NCI-H345 (cell line): ENCODE measurements around the gene ZBTB40.

Source experiments
- DNase-seq: peaks from one replicate; lab custom pipeline; 2025; lab: John Stamatoyannopoulos, UW

ZBTB40 gene

DNA sequence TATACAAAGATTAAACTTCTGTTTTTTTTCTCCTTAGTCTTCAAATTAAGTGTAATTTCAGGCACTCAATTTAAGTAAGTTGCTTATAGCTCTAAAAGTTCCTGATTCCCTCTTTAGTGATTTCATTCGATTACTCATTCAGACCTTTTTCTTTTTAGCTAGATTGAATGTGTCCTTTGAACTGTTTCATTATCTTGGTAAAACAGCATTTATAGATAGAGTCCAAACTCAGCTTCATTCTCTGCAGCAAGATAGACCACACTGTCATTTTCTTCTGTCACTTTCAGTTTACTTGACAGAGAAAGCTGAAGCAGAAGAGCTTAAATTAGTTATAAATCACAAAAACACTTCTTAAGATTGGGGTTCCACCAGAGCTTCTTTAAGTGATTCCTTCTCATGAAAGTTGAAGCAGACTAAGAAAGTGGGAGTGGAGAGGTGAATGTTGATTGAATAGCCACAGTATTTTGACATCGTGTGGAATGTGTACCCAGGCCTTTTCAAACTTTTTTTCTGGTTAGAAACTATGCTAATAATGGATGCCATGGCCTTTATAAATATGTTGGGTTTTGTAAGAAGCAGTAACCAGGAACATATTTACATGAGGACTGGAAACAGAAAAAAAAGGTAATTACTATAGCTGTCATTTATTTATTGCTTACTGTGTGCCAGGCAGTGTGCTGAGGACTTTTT lies 52.2 kb downstream of the ZBTB40 start:
- no peak for DNase-seq

- no peak for DNase-seq
Observed at GRCh38 chr1:22506130-22506692, 54.6 kb downstream of the ZBTB40 start.

- DNase-seq = peak; percentile 28
Observed at GRCh38 chr1:22507587-22507986, 55.9 kb downstream of the ZBTB40 start.

DNA sequence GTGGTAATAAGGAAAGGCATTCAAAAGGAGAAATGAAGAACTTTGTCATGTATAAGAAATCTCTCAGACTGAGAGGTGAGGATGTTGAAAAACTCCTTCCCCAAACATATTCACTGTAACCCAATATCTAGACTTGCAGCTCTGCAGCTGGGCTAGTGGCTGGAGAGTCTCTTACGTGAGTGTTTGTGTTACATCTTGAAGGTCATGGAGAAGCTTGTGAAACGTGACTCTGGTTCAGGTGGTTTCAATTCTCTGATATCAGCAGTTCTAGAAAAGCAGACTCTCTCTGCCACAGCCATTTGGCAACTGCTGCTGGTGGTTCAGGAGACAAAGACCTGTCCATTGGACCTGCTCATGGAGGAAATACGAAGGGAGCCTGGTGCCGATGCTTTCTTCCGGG lies 56.7 kb downstream of the ZBTB40 start:
- DNase-seq = peak; percentile 30

DNA sequence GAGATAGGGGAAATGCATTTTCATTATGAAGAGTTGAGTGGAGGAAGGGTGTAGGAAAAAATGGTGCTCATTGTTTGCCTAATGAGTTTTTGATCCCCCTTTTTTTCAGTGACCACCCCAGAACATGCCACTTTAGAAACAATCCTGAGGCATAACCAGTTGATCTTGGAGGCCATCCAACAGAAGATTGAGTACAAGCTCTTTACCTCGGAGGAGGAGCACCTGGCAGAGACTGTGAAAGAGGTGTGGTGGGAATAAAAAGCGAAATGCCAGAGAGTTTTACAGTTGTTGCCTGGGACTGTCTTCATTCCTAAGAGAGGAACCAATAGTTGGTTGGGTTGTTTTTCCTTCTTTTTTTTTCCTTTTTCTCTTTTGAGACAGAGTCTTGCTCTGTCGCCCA lies 57.3 kb downstream of the ZBTB40 start:
- DNase-seq = peak; percentile 59

GRCh38 chr1:22509815-22510214 lies 58.2 kb downstream of the ZBTB40 start:
- no peak for DNase-seq

GRCh38 chr1:22512873-22513272 lies 61.2 kb downstream of the ZBTB40 start:
- DNase-seq = no peak

DNA sequence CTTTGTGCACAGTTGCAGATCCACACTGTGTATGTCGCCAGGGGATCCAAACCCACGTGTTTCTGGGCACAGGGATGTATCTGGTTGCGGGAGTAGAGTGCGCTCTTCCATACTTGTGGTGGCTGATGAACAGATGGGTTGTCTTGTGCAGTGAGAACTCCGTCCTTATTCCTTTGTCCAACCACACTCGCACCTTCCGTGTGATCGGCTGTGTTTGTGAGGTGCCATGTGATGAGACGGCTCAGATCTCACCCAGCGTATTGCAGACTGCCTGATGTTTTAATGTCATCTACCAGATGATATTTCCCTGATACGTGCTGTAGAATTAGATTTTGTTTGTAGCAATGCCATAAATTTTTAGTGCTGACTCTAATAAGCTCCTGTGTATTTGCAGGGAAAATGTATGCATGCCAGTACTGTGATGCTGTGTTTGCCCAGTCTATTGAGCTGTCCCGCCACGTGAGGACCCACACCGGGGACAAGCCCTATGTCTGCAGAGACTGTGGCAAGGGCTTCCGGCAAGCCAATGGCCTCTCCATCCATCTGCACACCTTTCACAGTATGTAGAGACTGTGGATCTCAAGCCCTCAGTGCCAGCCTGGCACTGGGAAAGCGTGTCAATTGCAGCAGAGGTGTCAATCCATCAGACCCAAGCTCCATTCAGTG lies 65.4 kb downstream of the ZBTB40 start:
- DNase-seq = no peak

GRCh38 chr1:22517956-22518355 lies 66.3 kb downstream of the ZBTB40 start:
- DNase-seq = no peak

GRCh38 chr1:22518379-22518778 lies 66.7 kb downstream of the ZBTB40 start:
- peak; percentile 61 for DNase-seq

DNA sequence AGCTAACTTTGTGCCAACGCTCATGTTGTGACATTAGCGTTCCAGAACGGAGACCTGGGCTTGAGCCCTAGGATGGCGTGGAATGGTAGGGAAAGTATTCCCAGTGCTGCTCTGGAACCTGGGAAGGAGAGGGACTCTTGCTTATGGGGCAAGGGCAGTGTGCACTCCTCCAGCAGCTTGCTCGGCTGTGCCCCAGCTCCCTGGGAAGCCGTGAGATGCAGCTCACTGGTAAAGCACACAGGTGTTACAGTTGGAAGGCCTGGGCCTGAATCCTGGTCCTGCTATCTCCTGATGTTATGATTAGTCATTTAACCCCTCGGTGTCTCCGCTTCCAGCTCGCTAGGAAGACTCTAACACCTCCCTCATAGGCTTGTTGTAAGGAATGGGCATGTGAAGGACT lies 69.2 kb downstream of the ZBTB40 start:
- no peak for DNase-seq

DNA sequence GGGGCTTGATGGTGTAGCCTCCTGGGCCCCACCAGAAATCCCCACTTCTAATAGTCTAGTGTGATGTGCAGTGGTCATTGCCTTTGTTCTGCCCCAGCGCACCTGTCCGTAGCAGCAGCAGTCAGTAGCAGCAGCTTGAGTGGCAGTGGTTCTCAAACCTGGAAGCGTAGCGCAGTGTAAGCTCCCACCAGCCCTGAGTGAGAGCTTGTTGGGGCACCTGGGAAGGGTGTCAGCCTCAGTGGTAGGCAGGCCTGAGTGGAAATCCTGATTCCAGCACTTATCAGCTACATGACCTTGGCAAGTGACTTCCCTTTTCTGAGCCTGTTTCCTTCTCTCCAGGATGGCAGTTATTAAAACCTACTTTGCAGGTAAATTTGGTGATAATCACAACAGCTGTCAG lies 70.0 kb downstream of the ZBTB40 start:
- DNase-seq = no peak

GRCh38 chr1:22522221-22522743 lies 70.6 kb downstream of the ZBTB40 start:
- DNase-seq = no peak

DNA sequence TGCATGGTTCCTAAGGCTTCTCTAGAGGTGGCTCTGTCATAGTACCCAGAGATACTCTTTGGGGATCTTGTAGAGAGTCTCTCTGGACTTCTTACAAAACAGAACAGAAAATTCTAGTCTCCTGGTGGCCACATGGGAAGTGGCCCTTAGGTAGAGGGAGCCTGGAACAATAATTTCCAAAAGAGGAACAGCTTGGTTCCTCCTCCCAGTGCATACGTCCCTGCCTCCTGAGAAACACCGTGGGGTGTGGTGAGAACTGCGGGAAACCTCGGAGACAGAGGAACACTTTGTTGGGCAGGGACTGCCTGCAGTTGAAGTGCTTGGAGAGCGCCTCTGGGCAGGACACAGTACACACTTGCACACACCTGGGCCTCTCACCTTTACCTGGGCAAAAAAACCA lies 72.8 kb downstream of the ZBTB40 start:
- no peak for DNase-seq

- no peak for DNase-seq
Observed at GRCh38 chr1:22525211-22525610, 73.6 kb downstream of the ZBTB40 start.

GRCh38 chr1:22525646-22526045 lies 74.0 kb downstream of the ZBTB40 start:
- no peak for DNase-seq

DNA sequence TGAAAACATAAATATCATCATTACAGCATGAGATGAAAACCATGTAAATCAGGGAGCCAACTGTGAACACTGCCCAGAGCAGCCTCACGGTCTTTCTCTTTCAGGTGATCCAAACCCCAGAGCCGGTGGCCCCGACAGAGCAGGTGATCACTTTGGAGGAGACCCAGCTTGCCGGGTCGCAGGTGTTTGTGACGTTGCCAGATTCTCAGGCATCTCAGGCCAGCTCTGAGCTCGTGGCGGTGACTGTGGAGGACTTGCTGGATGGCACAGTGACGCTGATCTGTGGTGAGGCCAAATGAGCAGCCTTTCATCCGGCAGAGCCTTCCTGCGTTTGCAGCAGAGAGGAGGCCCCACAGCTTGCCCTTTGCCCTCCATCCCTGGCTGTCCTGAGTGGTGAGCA lies 74.4 kb downstream of the ZBTB40 start:
- DNase-seq = no peak

GRCh38 chr1:22526677-22527076 lies 75.0 kb downstream of the ZBTB40 start:
- no peak for DNase-seq

DNA sequence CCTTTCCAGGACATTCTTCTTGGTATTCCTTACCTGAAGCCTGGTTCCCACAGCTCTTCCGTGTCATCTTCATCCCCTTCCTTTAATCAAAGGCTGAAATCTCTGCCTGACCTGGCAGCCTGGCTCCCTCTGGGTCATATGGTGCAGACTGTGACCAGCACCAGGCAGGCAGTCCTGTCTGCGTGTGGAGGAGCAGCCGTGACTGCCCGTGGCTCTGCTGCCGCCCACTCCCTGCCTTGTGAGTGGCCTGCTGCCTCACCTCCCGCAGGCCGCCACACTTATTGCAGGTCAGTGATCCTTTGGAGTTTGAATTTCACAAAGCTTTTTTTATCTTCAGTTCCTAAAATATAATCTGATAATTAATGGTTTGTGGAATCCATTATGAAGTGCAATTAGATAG lies 75.5 kb downstream of the ZBTB40 start:
- no peak for DNase-seq

GRCh38 chr1:22527555-22528296 lies 76.1 kb downstream of the ZBTB40 start:
- peak; percentile 75 for DNase-seq

GRCh38 chr1:22528451-22528850 lies 76.8 kb downstream of the ZBTB40 start:
- no peak for DNase-seq

GRCh38 chr1:22529901-22530621 lies 78.4 kb downstream of the ZBTB40 start:
- DNase-seq = no peak
